Measurements from ENCODE around the gene KLF11.
"Not testable (repeated sequence)": the region's sequence is repeated elsewhere in the genome, so short reads cannot be mapped to it uniquely, and the experiment has no call there.

The KLF11 gene

GRCh38 chr2:10022966-10023662 lies 20.2 kb upstream of the KLF11 start:
- no peak for DNase-seq (ENCODE audit: low read depth in 1 of 2, low spot score in 1 of 2)

GRCh38 chr2:10026940-10027569 lies 16.3 kb upstream of the KLF11 start:
- DNase-seq (ENCODE audit: low read depth in 1 of 2, low spot score in 1 of 2), result no peak

GRCh38 chr2:10027660-10028330 lies 15.6 kb upstream of the KLF11 start:
- DNase-seq (ENCODE audit: low read depth in 1 of 2, low spot score in 1 of 2), result no peak

GRCh38 chr2:10028407-10028987 lies 14.9 kb upstream of the KLF11 start:
- no peak for DNase-seq (ENCODE audit: low read depth in 1 of 2, low spot score in 1 of 2)

- no peak for DNase-seq (ENCODE audit: low read depth in 1 of 2, low spot score in 1 of 2)
These were observed 14.1 kb upstream of the KLF11 start for GRCh38 chr2:10028988-10029874.

GRCh38 chr2:10029875-10030223 lies 13.5 kb upstream of the KLF11 start:
- no peak for DNase-seq (ENCODE audit: low read depth in 1 of 2, low spot score in 1 of 2)

- DNase-seq (ENCODE audit: low read depth in 1 of 2, low spot score in 1 of 2), result no peak
These were observed 13.0 kb upstream of the KLF11 start for GRCh38 chr2:10030311-10030736.

GRCh38 chr2:10030798-10031197 lies 12.6 kb upstream of the KLF11 start:
- not testable (repeated sequence) for DNase-seq (ENCODE audit: low read depth in 1 of 2, low spot score in 1 of 2)

- DNase-seq (ENCODE audit: low read depth in 1 of 2, low spot score in 1 of 2), result no peak
These were observed 11.2 kb upstream of the KLF11 start for GRCh38 chr2:10031886-10032745.

GRCh38 chr2:10032746-10033105 lies 10.6 kb upstream of the KLF11 start:
- DNase-seq (ENCODE audit: low read depth in 1 of 2, low spot score in 1 of 2), result no peak

- DNase-seq (ENCODE audit: low read depth in 1 of 2, low spot score in 1 of 2), result no peak
These were observed 9.9 kb upstream of the KLF11 start for GRCh38 chr2:10033251-10034006.

- no peak for DNase-seq (ENCODE audit: low read depth in 1 of 2, low spot score in 1 of 2)
These were observed 8.9 kb upstream of the KLF11 start for GRCh38 chr2:10034333-10035052.

GRCh38 chr2:10035053-10035422 lies 8.3 kb upstream of the KLF11 start:
- DNase-seq (ENCODE audit: low read depth in 1 of 2, low spot score in 1 of 2), result no peak

- no peak for DNase-seq (ENCODE audit: low read depth in 1 of 2, low spot score in 1 of 2)
These were observed 7.7 kb upstream of the KLF11 start for GRCh38 chr2:10035633-10036032.

GRCh38 chr2:10036095-10036884 lies 7.1 kb upstream of the KLF11 start:
- no peak for DNase-seq (ENCODE audit: low read depth in 1 of 2, low spot score in 1 of 2)

- no peak for DNase-seq (ENCODE audit: low read depth in 1 of 2, low spot score in 1 of 2)
These were observed 5.2 kb upstream of the KLF11 start for GRCh38 chr2:10038123-10038522.

GRCh38 chr2:10038716-10039115 lies 4.6 kb upstream of the KLF11 start:
- DNase-seq (ENCODE audit: low read depth in 1 of 2, low spot score in 1 of 2), result no peak

All from activated T-helper 1 cell treated with anti-CD3 and anti-CD28 coated beads, Interleukin-2, amount 50 U/mL, for 16 hours (primary cell).